ENCODE data around the gene ACIN1. TPM values are rescaled to one million over a fixed set of nuclear protein-coding genes. Genes with fewer than 3 reads are reported as not detected.

Gene ACIN1
- total and polyA plus RNA-seq, 2 of the 13 experiments (the other 11 are each of a cell fraction or from before 2014, with no cell fraction given), result 165 to 183 TPM

GRCh38 chr14:23120541-23121251 is 25.8 kb upstream of the ACIN1 start (continued):
- TF ChIP-seq, protein P1, sequence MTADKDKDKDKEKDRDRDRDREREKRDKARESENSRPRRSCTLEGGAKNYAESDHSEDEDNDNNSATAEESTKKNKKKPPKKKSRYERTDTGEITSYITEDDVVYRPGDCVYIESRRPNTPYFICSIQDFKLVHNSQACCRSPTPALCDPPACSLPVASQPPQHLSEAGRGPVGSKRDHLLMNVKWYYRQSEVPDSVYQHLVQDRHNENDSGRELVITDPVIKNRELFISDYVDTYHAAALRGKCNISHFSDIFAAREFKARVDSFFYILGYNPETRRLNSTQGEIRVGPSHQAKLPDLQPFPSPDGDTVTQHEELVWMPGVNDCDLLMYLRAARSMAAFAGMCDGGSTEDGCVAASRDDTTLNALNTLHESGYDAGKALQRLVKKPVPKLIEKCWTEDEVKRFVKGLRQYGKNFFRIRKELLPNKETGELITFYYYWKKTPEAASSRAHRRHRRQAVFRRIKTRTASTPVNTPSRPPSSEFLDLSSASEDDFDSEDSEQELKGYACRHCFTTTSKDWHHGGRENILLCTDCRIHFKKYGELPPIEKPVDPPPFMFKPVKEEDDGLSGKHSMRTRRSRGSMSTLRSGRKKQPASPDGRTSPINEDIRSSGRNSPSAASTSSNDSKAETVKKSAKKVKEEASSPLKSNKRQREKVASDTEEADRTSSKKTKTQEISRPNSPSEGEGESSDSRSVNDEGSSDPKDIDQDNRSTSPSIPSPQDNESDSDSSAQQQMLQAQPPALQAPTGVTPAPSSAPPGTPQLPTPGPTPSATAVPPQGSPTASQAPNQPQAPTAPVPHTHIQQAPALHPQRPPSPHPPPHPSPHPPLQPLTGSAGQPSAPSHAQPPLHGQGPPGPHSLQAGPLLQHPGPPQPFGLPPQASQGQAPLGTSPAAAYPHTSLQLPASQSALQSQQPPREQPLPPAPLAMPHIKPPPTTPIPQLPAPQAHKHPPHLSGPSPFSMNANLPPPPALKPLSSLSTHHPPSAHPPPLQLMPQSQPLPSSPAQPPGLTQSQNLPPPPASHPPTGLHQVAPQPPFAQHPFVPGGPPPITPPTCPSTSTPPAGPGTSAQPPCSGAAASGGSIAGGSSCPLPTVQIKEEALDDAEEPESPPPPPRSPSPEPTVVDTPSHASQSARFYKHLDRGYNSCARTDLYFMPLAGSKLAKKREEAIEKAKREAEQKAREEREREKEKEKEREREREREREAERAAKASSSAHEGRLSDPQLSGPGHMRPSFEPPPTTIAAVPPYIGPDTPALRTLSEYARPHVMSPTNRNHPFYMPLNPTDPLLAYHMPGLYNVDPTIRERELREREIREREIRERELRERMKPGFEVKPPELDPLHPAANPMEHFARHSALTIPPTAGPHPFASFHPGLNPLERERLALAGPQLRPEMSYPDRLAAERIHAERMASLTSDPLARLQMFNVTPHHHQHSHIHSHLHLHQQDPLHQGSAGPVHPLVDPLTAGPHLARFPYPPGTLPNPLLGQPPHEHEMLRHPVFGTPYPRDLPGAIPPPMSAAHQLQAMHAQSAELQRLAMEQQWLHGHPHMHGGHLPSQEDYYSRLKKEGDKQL (CRISPR knock-in tag; IDR thresholded peaks at IDR 0.05; ENCODE audit: low read depth), result peak; percentile 39; the same call in 1 of the 2 replicates
- peak; percentile 21; the same call in 1 of the 2 replicates for TF ChIP-seq NFE2L2 (IDR thresholded peaks at IDR 0.05; ENCODE audit: low read length)
- TF ChIP-seq, protein P2, sequence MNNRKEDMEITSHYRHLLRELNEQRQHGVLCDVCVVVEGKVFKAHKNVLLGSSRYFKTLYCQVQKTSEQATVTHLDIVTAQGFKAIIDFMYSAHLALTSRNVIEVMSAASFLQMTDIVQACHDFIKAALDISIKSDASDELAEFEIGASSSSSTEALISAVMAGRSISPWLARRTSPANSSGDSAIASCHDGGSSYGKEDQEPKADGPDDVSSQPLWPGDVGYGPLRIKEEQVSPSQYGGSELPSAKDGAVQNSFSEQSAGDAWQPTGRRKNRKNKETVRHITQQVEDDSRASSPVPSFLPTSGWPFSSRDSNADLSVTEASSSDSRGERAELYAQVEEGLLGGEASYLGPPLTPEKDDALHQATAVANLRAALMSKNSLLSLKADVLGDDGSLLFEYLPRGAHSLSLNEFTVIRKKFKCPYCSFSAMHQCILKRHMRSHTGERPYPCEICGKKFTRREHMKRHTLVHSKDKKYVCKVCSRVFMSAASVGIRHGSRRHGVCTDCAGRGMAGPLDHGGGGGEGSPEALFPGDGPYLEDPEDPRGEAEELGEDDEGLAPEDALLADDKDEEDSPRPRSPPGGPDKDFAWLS (CRISPR knock-in tag; IDR thresholded peaks at IDR 0.05; ENCODE audit: borderline replicate concordance), result no peak
- peak; percentile 93 for TF ChIP-seq SALL1 (CRISPR knock-in tag; IDR thresholded peaks at IDR 0.05)
- TF ChIP-seq, protein P3, sequence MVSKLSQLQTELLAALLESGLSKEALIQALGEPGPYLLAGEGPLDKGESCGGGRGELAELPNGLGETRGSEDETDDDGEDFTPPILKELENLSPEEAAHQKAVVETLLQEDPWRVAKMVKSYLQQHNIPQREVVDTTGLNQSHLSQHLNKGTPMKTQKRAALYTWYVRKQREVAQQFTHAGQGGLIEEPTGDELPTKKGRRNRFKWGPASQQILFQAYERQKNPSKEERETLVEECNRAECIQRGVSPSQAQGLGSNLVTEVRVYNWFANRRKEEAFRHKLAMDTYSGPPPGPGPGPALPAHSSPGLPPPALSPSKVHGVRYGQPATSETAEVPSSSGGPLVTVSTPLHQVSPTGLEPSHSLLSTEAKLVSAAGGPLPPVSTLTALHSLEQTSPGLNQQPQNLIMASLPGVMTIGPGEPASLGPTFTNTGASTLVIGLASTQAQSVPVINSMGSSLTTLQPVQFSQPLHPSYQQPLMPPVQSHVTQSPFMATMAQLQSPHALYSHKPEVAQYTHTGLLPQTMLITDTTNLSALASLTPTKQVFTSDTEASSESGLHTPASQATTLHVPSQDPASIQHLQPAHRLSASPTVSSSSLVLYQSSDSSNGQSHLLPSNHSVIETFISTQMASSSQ (IDR thresholded peaks at IDR 0.05; ENCODE audit: low read depth), result 0 out of 2 replicates have a peak, but pooled peaks have one; percentile 6
- TF ChIP-seq, protein P3 (CRISPR knock-in tag; IDR thresholded peaks at IDR 0.05; ENCODE audit: borderline replicate concordance), result no peak
- peak; percentile 95 for TF ChIP-seq FOXC1 (CRISPR knock-in tag; IDR thresholded peaks at IDR 0.05; ENCODE audit: borderline replicate concordance)
- TF ChIP-seq SMAD9 (CRISPR knock-in tag; IDR thresholded peaks at IDR 0.05), result no peak
- peak; percentile 100 for TF ChIP-seq XRCC5 (optimal IDR thresholded peaks at IDR 0.05; ENCODE audit: low read length)
- TF ChIP-seq PRMT3 (CRISPR knock-in tag; IDR thresholded peaks at IDR 0.05; ENCODE audit: borderline replicate concordance, low read depth), result 0 out of 2 replicates have a peak, but pooled peaks have one; percentile 76
- TF ChIP-seq CEBPG (CRISPR knock-in tag; IDR thresholded peaks at IDR 0.05), result peak; percentile 69
- TF ChIP-seq, protein P4, sequence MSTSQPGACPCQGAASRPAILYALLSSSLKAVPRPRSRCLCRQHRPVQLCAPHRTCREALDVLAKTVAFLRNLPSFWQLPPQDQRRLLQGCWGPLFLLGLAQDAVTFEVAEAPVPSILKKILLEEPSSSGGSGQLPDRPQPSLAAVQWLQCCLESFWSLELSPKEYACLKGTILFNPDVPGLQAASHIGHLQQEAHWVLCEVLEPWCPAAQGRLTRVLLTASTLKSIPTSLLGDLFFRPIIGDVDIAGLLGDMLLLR (CRISPR knock-in tag; IDR thresholded peaks at IDR 0.05), result peak; percentile 65; the same call in 1 of the 2 replicates
- TF ChIP-seq BCL6 (CRISPR knock-in tag; IDR thresholded peaks at IDR 0.05), result peak; percentile 58; the same call in 1 of the 2 replicates
- TF ChIP-seq TARDBP (CRISPR knock-in tag; IDR thresholded peaks at IDR 0.05), result peak; percentile 78
- no peak for TF ChIP-seq ZFP41 (CRISPR knock-in tag; IDR thresholded peaks at IDR 0.05; ENCODE audit: borderline replicate concordance)
- TF ChIP-seq CBX2 (IDR thresholded peaks at IDR 0.05; ENCODE audit: low read depth, low read length), result no peak
- TF ChIP-seq CBX2 (CRISPR knock-in tag; IDR thresholded peaks at IDR 0.05; ENCODE audit: low read depth), result peak; percentile 94

All from HepG2 (cell line).